ENCODE measurements around the gene SPINK4.

Gene SPINK4

GRCh38 chr9:33239921-33240320 lies at the start of gene SPINK4:
Gene SPINK4 (plus strand): TSS chr9:33240167. CDS start chr9:33240209, 42 bp downstream.
- H3K27me3 ChIP-seq (ENCODE audit: low read depth, low read length), result no peaks in the 10 kb centered on the region
- no peaks in the 10 kb centered on the region for H3K9me3 ChIP-seq (ENCODE audit: control insufficient read depth in 1 of 2, low read length in 2 of 2)
- H3K27ac ChIP-seq (ENCODE audit: low read length), result no peak within 1 kb of the TSS
- H3K4me3 ChIP-seq (ENCODE audit: low read depth in 1 of 2, low read length in 2 of 2), result no peak within 1 kb of the TSS
- no peaks in the 10 kb centered on the region for H3K4me1 ChIP-seq (ENCODE audit: control insufficient read depth in 1 of 2, insufficient read depth in 2 of 2, low read length in 2 of 2)
- H3K36me3 ChIP-seq (ENCODE audit: control insufficient read depth in 1 of 2, insufficient read depth in 2 of 2, low read length in 2 of 2), result no peaks in the 10 kb centered on the region

- H3K27ac ChIP-seq (ENCODE audit: low read length), result no peak overlapping the region
- H3K9me3 ChIP-seq (ENCODE audit: control insufficient read depth in 1 of 2, low read length in 2 of 2), result no peaks in the 10 kb centered on the region
- H3K36me3 ChIP-seq (ENCODE audit: control insufficient read depth in 1 of 2, insufficient read depth in 2 of 2, low read length in 2 of 2), result no peaks in the 10 kb centered on the region
- H3K4me3 ChIP-seq (ENCODE audit: low read depth in 1 of 2, low read length in 2 of 2), result no peak overlapping the region
- peaks cover 0 to 20% of the 10 kb centered on the region in 2 donors for H3K4me1 ChIP-seq (ENCODE audit: control insufficient read depth in 1 of 2, insufficient read depth in 2 of 2, low read length in 2 of 2)
- no peaks in the 10 kb centered on the region for H3K27me3 ChIP-seq (ENCODE audit: low read depth, low read length)
Observed at GRCh38 chr9:33192493-33193255, 47.3 kb upstream of the SPINK4 start.

GRCh38 chr9:33193818-33194217 lies 46.1 kb upstream of the SPINK4 start:
- Histone ChIP-seq H3K27ac (ENCODE audit: low read length) (no peak overlapping the region), H3K36me3 (ENCODE audit: control insufficient read depth in 1 of 2, insufficient read depth in 2 of 2, low read length in 2 of 2) (no peaks in the 10 kb centered on the region), H3K4me1 (ENCODE audit: control insufficient read depth in 1 of 2, insufficient read depth in 2 of 2, low read length in 2 of 2) (peaks cover 0 to 17% of the 10 kb centered on the region in 2 donors), H3K9me3 (ENCODE audit: control insufficient read depth in 1 of 2, low read length in 2 of 2) (no peaks in the 10 kb centered on the region), H3K27me3 (ENCODE audit: low read depth, low read length) (no peaks in the 10 kb centered on the region), H3K4me3 (ENCODE audit: low read depth in 1 of 2, low read length in 2 of 2) (no peak overlapping the region)

- Histone ChIP-seq H3K4me3 (ENCODE audit: low read depth in 1 of 2, low read length in 2 of 2) (no peak overlapping the region), H3K4me1 (ENCODE audit: control insufficient read depth in 1 of 2, insufficient read depth in 2 of 2, low read length in 2 of 2) (peaks cover 0 to 9% of the 10 kb centered on the region in 2 donors), H3K27ac (ENCODE audit: low read length) (peak overlapping the region; percentile 28), H3K36me3 (ENCODE audit: control insufficient read depth in 1 of 2, insufficient read depth in 2 of 2, low read length in 2 of 2) (no peaks in the 10 kb centered on the region), H3K9me3 (ENCODE audit: control insufficient read depth in 1 of 2, low read length in 2 of 2) (no peaks in the 10 kb centered on the region), H3K27me3 (ENCODE audit: low read depth, low read length) (no peaks in the 10 kb centered on the region)
Observed at GRCh38 chr9:33196736-33197135, 43.2 kb upstream of the SPINK4 start.

- Histone ChIP-seq H3K9me3 (ENCODE audit: control insufficient read depth in 1 of 2, low read length in 2 of 2) (no peaks in the 10 kb centered on the region), H3K36me3 (ENCODE audit: control insufficient read depth in 1 of 2, insufficient read depth in 2 of 2, low read length in 2 of 2) (no peaks in the 10 kb centered on the region), H3K27me3 (ENCODE audit: low read depth, low read length) (no peaks in the 10 kb centered on the region), H3K4me1 (ENCODE audit: control insufficient read depth in 1 of 2, insufficient read depth in 2 of 2, low read length in 2 of 2) (peaks cover 0 to 9% of the 10 kb centered on the region in 2 donors), H3K27ac (ENCODE audit: low read length) (peak overlapping the region; percentile 28), H3K4me3 (ENCODE audit: low read depth in 1 of 2, low read length in 2 of 2) (no peak overlapping the region)
Observed at GRCh38 chr9:33197279-33198152, 42.5 kb upstream of the SPINK4 start.

- Histone ChIP-seq H3K27ac (ENCODE audit: low read length) (no peak overlapping the region), H3K36me3 (ENCODE audit: control insufficient read depth in 1 of 2, insufficient read depth in 2 of 2, low read length in 2 of 2) (no peaks in the 10 kb centered on the region), H3K4me1 (ENCODE audit: control insufficient read depth in 1 of 2, insufficient read depth in 2 of 2, low read length in 2 of 2) (peaks cover 0 to 9% of the 10 kb centered on the region in 2 donors), H3K9me3 (ENCODE audit: control insufficient read depth in 1 of 2, low read length in 2 of 2) (no peaks in the 10 kb centered on the region), H3K4me3 (ENCODE audit: low read depth in 1 of 2, low read length in 2 of 2) (no peak overlapping the region), H3K27me3 (ENCODE audit: low read depth, low read length) (no peaks in the 10 kb centered on the region)
Observed at GRCh38 chr9:33198165-33198564, 41.8 kb upstream of the SPINK4 start.

GRCh38 chr9:33202018-33202417 lies 37.9 kb upstream of the SPINK4 start:
- Histone ChIP-seq H3K4me3 (ENCODE audit: low read depth in 1 of 2, low read length in 2 of 2) (no peak overlapping the region), H3K27me3 (ENCODE audit: low read depth, low read length) (no peaks in the 10 kb centered on the region), H3K9me3 (ENCODE audit: control insufficient read depth in 1 of 2, low read length in 2 of 2) (no peaks in the 10 kb centered on the region), H3K27ac (ENCODE audit: low read length) (no peak overlapping the region), H3K4me1 (ENCODE audit: control insufficient read depth in 1 of 2, insufficient read depth in 2 of 2, low read length in 2 of 2) (peaks cover 0 to 9% of the 10 kb centered on the region in 2 donors), H3K36me3 (ENCODE audit: control insufficient read depth in 1 of 2, insufficient read depth in 2 of 2, low read length in 2 of 2) (no peaks in the 10 kb centered on the region)

- peaks cover 0 to 4% of the 10 kb centered on the region in 2 donors for H3K4me1 ChIP-seq (ENCODE audit: control insufficient read depth in 1 of 2, insufficient read depth in 2 of 2, low read length in 2 of 2)
- no peak overlapping the region for H3K27ac ChIP-seq (ENCODE audit: low read length)
- H3K36me3 ChIP-seq (ENCODE audit: control insufficient read depth in 1 of 2, insufficient read depth in 2 of 2, low read length in 2 of 2), result no peaks in the 10 kb centered on the region
- H3K27me3 ChIP-seq (ENCODE audit: low read depth, low read length), result no peaks in the 10 kb centered on the region
- no peaks in the 10 kb centered on the region for H3K9me3 ChIP-seq (ENCODE audit: control insufficient read depth in 1 of 2, low read length in 2 of 2)
- H3K4me3 ChIP-seq (ENCODE audit: low read depth in 1 of 2, low read length in 2 of 2), result no peak overlapping the region
Observed at GRCh38 chr9:33202552-33203201, 37.3 kb upstream of the SPINK4 start.

- no peaks in the 10 kb centered on the region for H3K36me3 ChIP-seq (ENCODE audit: control insufficient read depth in 1 of 2, insufficient read depth in 2 of 2, low read length in 2 of 2)
- H3K9me3 ChIP-seq (ENCODE audit: control insufficient read depth in 1 of 2, low read length in 2 of 2), result no peaks in the 10 kb centered on the region
- H3K27ac ChIP-seq (ENCODE audit: low read length), result no peak overlapping the region
- no peaks in the 10 kb centered on the region for H3K4me1 ChIP-seq (ENCODE audit: control insufficient read depth in 1 of 2, insufficient read depth in 2 of 2, low read length in 2 of 2)
- H3K4me3 ChIP-seq (ENCODE audit: low read depth in 1 of 2, low read length in 2 of 2), result no peak overlapping the region
- H3K27me3 ChIP-seq (ENCODE audit: low read depth, low read length), result no peaks in the 10 kb centered on the region
Observed at GRCh38 chr9:33209394-33209793, 30.6 kb upstream of the SPINK4 start.

- Histone ChIP-seq H3K27me3 (ENCODE audit: low read depth, low read length) (no peaks in the 10 kb centered on the region), H3K9me3 (ENCODE audit: control insufficient read depth in 1 of 2, low read length in 2 of 2) (no peaks in the 10 kb centered on the region), H3K4me1 (ENCODE audit: control insufficient read depth in 1 of 2, insufficient read depth in 2 of 2, low read length in 2 of 2) (no peaks in the 10 kb centered on the region), H3K36me3 (ENCODE audit: control insufficient read depth in 1 of 2, insufficient read depth in 2 of 2, low read length in 2 of 2) (no peaks in the 10 kb centered on the region), H3K27ac (ENCODE audit: low read length) (no peak overlapping the region), H3K4me3 (ENCODE audit: low read depth in 1 of 2, low read length in 2 of 2) (no peak overlapping the region)
Observed at GRCh38 chr9:33210006-33210715, 29.8 kb upstream of the SPINK4 start.

All from muscle layer of duodenum (tissue), 2 donors.